Fibroblast of lung (primary cell): ENCODE data around the gene ARHGAP12.

Experiments used
- CTCF ChIP-seq, 2 donors: IDR thresholded peaks in 1 of 2; conservative IDR thresholded peaks in 1 of 2; 1 replicate in 1 of 2; 2 replicates in 1 of 2; pipeline ENCODE4 v1.5.1; 2011 to 2012; ENCODE audit warnings: low read length in 2 of 2, control low read depth in 1 of 2, inconsistent platforms in 1 of 2, low read depth in 1 of 2, mild to moderate bottlenecking in 1 of 2
- EZH2 ChIP-seq: IDR thresholded peaks from 2 replicates; pipeline ENCODE4 v1.5.1; 2012; ENCODE audit warnings: low read length, control low read depth, mild to moderate bottlenecking; ENCODE audit errors: missing control alignments

- TF ChIP-seq CTCF (conservative IDR thresholded peaks at IDR 0.05 in 1 of 2, IDR thresholded peaks at IDR 0.05 in 1 of 2; ENCODE audit: low read depth in 1 of 2, low read length in 2 of 2) (no peak), EZH2 (no peak)
Measured at GRCh38 chr10:31822616-31823318, 105.9 kb downstream of the ARHGAP12 start.
